Measurements from ENCODE around the gene NOS1AP.
"Not testable (repeated sequence)": the region's sequence is repeated elsewhere in the genome, so short reads cannot be mapped to it uniquely, and the experiment has no call there.

NOS1AP gene

DNA sequence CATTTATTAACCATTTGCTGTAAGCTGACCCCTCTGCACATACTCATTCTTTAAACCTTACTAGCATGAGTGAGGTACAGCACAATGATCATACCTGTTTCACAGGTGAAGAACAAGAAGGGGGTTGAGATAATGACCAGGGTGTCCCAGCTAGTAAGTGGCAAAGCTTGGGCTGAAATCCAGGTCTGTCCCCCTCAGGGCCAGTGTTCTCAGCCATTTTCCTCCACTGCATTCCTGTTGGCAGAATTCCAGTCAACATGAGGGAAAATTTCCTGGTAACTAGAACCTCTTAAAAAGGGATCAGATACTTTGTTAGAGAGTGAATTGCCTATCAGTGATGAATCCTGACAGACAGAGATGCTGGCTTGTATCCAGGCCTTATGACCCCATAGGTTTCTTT, 259.0 kb downstream of the NOS1AP start:
- no peak for DNase-seq (ENCODE audit: low read depth in 2 of 2)

- no peak for DNase-seq (ENCODE audit: low read depth in 2 of 2)
Observed at GRCh38 chr1:162329826-162330225, 260.3 kb downstream of the NOS1AP start.

DNA sequence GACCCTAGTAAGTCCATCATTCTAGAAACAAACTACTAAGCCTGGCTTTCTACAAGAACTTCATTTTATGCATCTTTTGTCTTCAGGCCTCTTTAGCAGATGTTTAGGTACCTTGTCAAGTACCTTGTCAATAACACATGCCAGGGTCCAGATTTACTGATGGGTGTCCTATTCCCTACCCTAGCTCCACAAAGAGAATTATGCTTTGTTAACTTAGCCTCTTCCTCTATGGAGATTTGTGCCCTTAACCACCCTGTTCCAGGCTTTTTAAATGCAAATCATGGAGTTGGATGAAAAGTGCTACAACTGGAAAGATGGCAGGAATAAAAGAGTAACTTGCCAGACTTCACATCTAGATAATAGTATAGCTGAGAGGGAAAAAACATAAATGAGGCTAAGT, 264.5 kb downstream of the NOS1AP start:
- DNase-seq (ENCODE audit: low read depth in 2 of 2), result no peak

DNA sequence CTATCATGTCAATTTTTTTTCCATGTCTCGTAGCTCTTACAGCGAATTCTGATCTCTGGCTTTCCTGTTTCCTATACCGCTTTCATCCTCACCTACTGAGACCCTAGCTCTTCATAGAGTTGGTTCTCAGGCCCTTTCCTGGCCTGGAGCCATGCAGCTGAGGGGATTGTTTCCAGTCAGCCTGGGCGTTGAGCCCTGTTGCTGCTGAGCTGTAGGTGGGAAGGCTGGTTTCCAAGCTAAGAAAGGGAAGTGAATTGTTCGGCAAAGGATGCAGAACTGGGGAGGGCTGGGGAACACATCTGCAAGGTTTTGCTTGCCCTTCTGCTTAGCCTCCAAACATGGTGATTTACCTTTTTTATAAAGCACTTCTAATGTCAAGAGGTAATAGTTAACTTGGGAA, 265.6 kb downstream of the NOS1AP start:
- no peak for DNase-seq (ENCODE audit: low read depth in 2 of 2)

- DNase-seq (ENCODE audit: low read depth in 2 of 2), result no peak
Observed at GRCh38 chr1:162336621-162337285, 267.3 kb downstream of the NOS1AP start.

DNA sequence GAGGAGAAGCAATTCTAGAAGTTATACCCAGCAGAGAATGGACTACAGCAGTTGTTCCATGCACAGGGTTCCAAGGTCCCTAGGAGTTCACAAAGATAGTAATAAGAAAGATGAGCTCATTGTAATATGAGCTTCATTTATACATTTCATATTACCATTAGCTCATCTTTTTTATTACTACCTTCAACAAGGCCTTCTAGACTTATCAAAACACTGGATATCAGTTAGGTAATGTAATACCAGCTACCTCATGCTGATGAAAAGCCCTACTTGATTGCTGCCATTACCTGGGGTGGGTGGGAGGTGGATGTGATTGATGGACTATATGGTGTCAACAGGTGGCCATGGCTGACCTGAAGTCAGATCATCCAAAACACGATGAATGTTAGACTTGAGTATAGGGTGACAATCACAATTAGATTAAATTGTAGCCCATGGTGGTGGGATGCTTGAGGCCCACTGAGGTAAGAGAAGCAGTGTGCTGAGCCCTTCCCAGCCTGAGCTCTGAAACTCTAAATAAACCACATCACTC, 273.0 kb downstream of the NOS1AP start:
- DNase-seq (ENCODE audit: low read depth in 2 of 2), result no peak

- DNase-seq (ENCODE audit: low read depth in 2 of 2), result no peak
Observed at GRCh38 chr1:162343470-162343869, 274.0 kb downstream of the NOS1AP start.

- DNase-seq (ENCODE audit: low read depth in 2 of 2), result no peak
Observed at GRCh38 chr1:162347281-162347680, 277.8 kb downstream of the NOS1AP start.

- no peak for DNase-seq (ENCODE audit: low read depth in 2 of 2)
Observed at GRCh38 chr1:162349635-162350330, 280.3 kb downstream of the NOS1AP start.

DNA sequence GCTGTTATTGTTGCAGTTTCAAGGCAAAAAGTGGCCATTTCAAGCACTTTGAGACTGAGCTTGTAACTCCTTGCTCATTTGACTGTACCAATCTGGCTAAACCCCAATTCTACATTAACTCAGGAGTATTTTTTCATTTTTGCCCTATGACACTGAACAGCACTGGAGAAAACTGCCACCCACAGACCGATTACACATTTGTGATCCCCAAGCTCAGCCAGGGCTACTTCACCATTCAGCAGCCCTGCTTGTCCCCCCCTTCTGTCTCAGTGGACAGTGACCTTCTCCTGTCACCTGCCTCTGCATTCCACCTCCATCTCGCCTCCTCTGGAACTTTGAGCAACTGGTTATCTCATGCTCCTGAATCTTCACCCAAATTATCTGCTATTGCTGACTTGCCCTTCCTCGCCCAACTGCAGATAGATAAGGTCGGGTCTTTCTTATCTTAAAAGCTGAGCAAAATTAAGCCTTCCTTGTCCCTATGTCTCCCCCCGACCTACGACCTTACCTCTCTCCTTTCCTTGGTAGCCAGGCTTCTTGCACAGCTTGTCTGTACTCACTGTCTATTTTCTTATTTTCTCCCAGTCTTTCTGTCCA, 281.9 kb downstream of the NOS1AP start:
- no peak for DNase-seq (ENCODE audit: low read depth in 2 of 2)

- not testable (repeated sequence) for DNase-seq (ENCODE audit: low read depth in 2 of 2)
Observed at GRCh38 chr1:162351874-162352273, 282.4 kb downstream of the NOS1AP start.

DNA sequence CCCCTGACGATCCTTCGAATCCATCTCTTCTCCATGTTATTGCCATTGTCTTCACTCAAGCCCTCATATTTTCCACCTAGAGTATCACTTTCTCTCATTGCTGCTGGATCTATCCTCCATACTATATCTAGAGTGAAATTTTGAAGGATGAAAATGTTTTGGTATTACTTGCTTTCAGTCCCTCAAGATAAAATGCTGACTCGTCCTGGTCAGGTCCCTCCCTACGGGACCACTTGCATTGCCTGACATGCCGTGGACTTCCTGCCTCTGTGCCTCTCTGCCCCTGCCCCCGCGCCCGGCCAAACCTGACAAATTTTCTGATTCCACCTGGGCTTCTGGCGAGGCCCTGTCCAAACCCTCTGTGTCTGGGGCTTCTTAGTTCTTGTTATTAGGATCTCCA, 283.6 kb downstream of the NOS1AP start:
- no peak for DNase-seq (ENCODE audit: low read depth in 2 of 2)

DNA sequence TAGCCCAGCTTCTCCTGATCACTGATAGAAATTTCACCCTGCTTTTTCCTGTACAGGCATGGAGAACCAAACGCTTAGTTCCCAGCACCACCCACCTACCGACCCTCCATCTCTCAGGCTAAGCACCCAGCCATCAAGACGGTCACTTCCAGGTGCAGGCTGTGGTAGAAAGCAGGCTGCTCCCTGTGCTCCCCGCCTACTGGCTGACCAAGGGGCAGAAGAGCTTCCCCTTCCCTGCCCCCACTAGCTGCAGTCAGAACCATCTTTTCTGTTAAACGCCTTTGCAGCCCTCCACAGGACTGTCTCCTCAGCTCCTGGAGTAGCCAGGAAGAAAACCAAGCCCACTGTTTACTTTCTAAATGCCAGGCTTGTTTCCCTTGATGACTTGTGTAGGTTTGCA, 284.2 kb downstream of the NOS1AP start:
- no peak for DNase-seq (ENCODE audit: low read depth in 2 of 2)

GRCh38 chr1:162357681-162358266, 288.3 kb downstream of the NOS1AP start:
- no peak for DNase-seq (ENCODE audit: low read depth in 2 of 2)

- DNase-seq (ENCODE audit: low read depth in 2 of 2), result no peak
Observed at GRCh38 chr1:162358928-162359327, 289.4 kb downstream of the NOS1AP start.

GRCh38 chr1:162359523-162360236, 290.2 kb downstream of the NOS1AP start:
- no peak for DNase-seq (ENCODE audit: low read depth in 2 of 2)

DNA sequence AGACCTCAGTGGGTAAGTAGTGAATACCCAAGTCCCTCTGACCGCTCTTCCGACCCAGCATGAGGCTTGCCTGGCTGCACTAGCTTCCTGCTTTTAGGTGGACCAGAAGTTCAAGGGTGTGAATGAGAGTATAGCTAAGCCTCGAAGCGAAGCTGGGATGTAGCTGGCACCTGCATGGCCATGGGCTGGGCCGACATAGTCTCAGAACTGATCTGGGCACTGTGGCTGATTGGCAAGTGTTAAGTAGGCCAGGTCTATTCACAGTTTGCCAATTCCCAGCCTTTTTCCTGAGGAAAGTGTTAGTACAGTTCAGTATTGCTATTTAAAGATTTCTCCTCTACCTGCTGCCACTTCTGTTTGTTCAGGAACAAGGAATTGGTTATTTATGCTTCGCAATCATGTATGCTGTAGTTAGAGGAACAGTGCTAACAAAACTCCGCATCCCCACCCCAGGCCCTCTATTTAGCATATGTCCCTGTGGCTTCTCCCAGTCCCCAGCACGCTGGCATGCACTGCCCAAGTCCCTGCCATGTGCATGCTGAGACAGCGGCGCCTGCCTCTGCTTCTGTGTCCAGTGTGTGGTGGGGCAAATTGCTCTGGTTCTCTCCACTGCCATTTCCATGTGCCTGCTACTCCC, 290.9 kb downstream of the NOS1AP start:
- DNase-seq (ENCODE audit: low read depth in 2 of 2), result no peak

- no peak for DNase-seq (ENCODE audit: low read depth in 2 of 2)
Observed at GRCh38 chr1:162360874-162361260, 291.4 kb downstream of the NOS1AP start.

GRCh38 chr1:162361349-162361748, 291.9 kb downstream of the NOS1AP start:
- DNase-seq (ENCODE audit: low read depth in 2 of 2), result no peak

- no peak for DNase-seq (ENCODE audit: low read depth in 2 of 2)
Observed at GRCh38 chr1:162363823-162364222, 294.3 kb downstream of the NOS1AP start.

DNA sequence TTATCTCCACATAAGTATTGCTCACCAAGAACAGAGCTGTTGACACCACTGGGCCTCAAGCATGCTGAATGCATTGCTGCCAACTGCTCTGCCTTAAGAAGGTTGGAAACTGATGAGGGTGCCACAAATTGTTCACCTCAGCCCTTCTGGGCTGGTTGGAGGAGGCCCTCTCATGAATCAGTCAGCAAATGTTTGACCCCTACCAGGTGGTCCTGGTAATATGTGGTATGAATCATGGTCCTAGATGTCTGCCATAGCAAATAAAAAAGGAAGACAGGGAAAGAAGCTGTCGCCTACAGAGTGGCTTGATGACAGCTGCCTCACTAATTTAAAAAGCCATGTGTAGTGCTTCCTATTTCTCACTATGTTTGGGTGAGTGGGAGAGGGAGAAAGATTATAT, 295.0 kb downstream of the NOS1AP start:
- DNase-seq (ENCODE audit: low read depth in 2 of 2), result no peak
